ENCODE results near the gene RNF220. TPM values are rescaled to one million over a fixed set of nuclear protein-coding genes. Genes with fewer than 3 reads are reported as not detected.

The RNF220 gene
- total and polyA plus RNA-seq, 2 of the 13 experiments (the other 11 are each of a cell fraction or from before 2014, with no cell fraction given) = 48.2 to 72.1 TPM

- TF ChIP-seq MYPOP (CRISPR knock-in tag; IDR thresholded peaks at IDR 0.05) (0 out of 2 replicates have a peak, but pooled peaks have one; percentile 35), ZKSCAN8 (CRISPR knock-in tag; IDR thresholded peaks at IDR 0.05; ENCODE audit: borderline replicate concordance) (no peak), SSRP1 (CRISPR knock-in tag; IDR thresholded peaks at IDR 0.05) (no peak), ZNF292 (CRISPR knock-in tag; IDR thresholded peaks at IDR 0.05; ENCODE audit: borderline replicate concordance, low read depth) (peak; percentile 62; the same call in 1 of the 2 replicates), MEIS1 (CRISPR knock-in tag; IDR thresholded peaks at IDR 0.05; ENCODE audit: borderline replicate concordance) (peak; percentile 34; the same call in 1 of the 2 replicates), YEATS2 (CRISPR knock-in tag; IDR thresholded peaks at IDR 0.05; ENCODE audit: borderline replicate concordance) (peak; percentile 94), ZNF17 (CRISPR knock-in tag; IDR thresholded peaks at IDR 0.05) (no peak), ATF6 (CRISPR knock-in tag; conservative IDR thresholded peaks at IDR 0.05) (no peak), ZMYM4 (CRISPR knock-in tag; IDR thresholded peaks at IDR 0.05) (peak; percentile 37; the same call in 1 of the 2 replicates), RORA (CRISPR knock-in tag; IDR thresholded peaks at IDR 0.05) (no peak), MAX (IDR thresholded peaks at IDR 0.05) (peak; percentile 88; the same call in 1 of the 2 replicates), ZNF724P (CRISPR knock-in tag; IDR thresholded peaks at IDR 0.05; ENCODE audit: borderline replicate concordance) (peak; percentile 50; the same call in 1 of the 2 replicates), GMEB1 (CRISPR knock-in tag; IDR thresholded peaks at IDR 0.05; ENCODE audit: borderline replicate concordance) (peak; percentile 90), ZNF121 (CRISPR knock-in tag; IDR thresholded peaks at IDR 0.05) (no peak)
- TF ChIP-seq, protein P1, sequence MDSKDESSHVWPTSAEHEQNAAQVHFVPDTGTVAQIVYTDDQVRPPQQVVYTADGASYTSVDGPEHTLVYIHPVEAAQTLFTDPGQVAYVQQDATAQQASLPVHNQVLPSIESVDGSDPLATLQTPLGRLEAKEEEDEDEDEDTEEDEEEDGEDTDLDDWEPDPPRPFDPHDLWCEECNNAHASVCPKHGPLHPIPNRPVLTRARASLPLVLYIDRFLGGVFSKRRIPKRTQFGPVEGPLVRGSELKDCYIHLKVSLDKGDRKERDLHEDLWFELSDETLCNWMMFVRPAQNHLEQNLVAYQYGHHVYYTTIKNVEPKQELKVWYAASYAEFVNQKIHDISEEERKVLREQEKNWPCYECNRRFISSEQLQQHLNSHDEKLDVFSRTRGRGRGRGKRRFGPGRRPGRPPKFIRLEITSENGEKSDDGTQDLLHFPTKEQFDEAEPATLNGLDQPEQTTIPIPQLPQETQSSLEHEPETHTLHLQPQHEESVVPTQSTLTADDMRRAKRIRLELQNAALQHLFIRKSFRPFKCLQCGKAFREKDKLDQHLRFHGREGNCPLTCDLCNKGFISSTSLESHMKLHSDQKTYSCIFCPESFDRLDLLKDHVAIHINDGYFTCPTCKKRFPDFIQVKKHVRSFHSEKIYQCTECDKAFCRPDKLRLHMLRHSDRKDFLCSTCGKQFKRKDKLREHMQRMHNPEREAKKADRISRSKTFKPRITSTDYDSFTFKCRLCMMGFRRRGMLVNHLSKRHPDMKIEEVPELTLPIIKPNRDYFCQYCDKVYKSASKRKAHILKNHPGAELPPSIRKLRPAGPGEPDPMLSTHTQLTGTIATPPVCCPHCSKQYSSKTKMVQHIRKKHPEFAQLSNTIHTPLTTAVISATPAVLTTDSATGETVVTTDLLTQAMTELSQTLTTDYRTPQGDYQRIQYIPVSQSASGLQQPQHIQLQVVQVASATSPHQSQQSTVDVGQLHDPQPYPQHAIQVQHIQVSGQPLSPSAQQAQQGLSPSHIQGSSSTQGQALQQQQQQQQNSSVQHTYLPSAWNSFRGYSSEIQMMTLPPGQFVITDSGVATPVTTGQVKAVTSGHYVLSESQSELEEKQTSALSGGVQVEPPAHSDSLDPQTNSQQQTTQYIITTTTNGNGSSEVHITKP (CRISPR knock-in tag; IDR thresholded peaks at IDR 0.05; ENCODE audit: low read depth) = no peak; the same call in 1 of the 2 replicates
- TF ChIP-seq, protein P2, sequence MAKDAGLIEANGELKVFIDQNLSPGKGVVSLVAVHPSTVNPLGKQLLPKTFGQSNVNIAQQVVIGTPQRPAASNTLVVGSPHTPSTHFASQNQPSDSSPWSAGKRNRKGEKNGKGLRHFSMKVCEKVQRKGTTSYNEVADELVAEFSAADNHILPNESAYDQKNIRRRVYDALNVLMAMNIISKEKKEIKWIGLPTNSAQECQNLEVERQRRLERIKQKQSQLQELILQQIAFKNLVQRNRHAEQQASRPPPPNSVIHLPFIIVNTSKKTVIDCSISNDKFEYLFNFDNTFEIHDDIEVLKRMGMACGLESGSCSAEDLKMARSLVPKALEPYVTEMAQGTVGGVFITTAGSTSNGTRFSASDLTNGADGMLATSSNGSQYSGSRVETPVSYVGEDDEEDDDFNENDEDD (CRISPR knock-in tag; IDR thresholded peaks at IDR 0.05; ENCODE audit: borderline replicate concordance) = peak; percentile 54; the same call in 1 of the 2 replicates
Observed at GRCh38 chr1:44631647-44632539, 226.8 kb downstream of the RNF220 start (continued).
